GM08714 (cell line): Measurements from ENCODE around the gene OIP5.
"Not testable (repeated sequence)": the region's sequence is repeated elsewhere in the genome, so short reads cannot be mapped to it uniquely, and the experiment has no call there.

ENCODE experiments used
- H3K4me3 ChIP-seq: fragments of 200-500 bp; sonication (Bioruptor generic); 2 replicates; pipeline ENCODE4 v1.5.1; 2014; ENCODE audit warnings: mild to moderate bottlenecking, low read length, inconsistent platforms
- ZNF274 ChIP-seq: IDR thresholded peaks from 2 replicates; pipeline ENCODE4 v1.6.1; 2012; ENCODE audit warnings: mild to moderate bottlenecking, low read depth, low read length

OIP5 gene

GRCh38 chr15:41284427-41285177 lies 47.8 kb downstream of the OIP5 start:
- no peak for TF ChIP-seq ZNF274

GRCh38 chr15:41283653-41284426 lies 48.6 kb downstream of the OIP5 start:
- peak overlapping the region; percentile 99 for H3K4me3 ChIP-seq

More at GRCh38 chr15:41284427-41285177, 47.8 kb downstream of the OIP5 start:
- H3K4me3 ChIP-seq = peak overlapping the region; percentile 99

GRCh38 chr15:41282980-41283652 lies 49.3 kb downstream of the OIP5 start:
- H3K4me3 ChIP-seq = peak overlapping the region; percentile 52; the same call in 1 of the 2 replicates

More at GRCh38 chr15:41283653-41284426, 48.6 kb downstream of the OIP5 start:
- no peak for TF ChIP-seq ZNF274

- H3K4me3 ChIP-seq = not testable (repeated sequence)
These were observed 50.0 kb downstream of the OIP5 start for GRCh38 chr15:41282436-41282835.

- no peak for TF ChIP-seq ZNF274
- no peak overlapping the region for H3K4me3 ChIP-seq
These were observed 51.2 kb downstream of the OIP5 start for GRCh38 chr15:41281236-41281635.

GRCh38 chr15:41279535-41280283 lies 52.7 kb downstream of the OIP5 start:
- TF ChIP-seq ZNF274 = no peak
- no peak overlapping the region for H3K4me3 ChIP-seq

GRCh38 chr15:41278319-41278718 lies 54.1 kb downstream of the OIP5 start:
- no peak for TF ChIP-seq ZNF274
- no peak overlapping the region for H3K4me3 ChIP-seq

- TF ChIP-seq ZNF274 = no peak
- no peak overlapping the region for H3K4me3 ChIP-seq
These were observed 55.6 kb downstream of the OIP5 start for GRCh38 chr15:41276831-41277230.

- no peak for TF ChIP-seq ZNF274
These were observed 62.5 kb downstream of the OIP5 start for GRCh38 chr15:41269887-41270286.

GRCh38 chr15:41263891-41264351 lies 68.5 kb downstream of the OIP5 start:
- no peak overlapping the region for H3K4me3 ChIP-seq
- no peak for TF ChIP-seq ZNF274

More at GRCh38 chr15:41269887-41270286, 62.5 kb downstream of the OIP5 start:
- H3K4me3 ChIP-seq = no peak overlapping the region

- H3K4me3 ChIP-seq = no peak overlapping the region
- no peak for TF ChIP-seq ZNF274
These were observed 69.8 kb downstream of the OIP5 start for GRCh38 chr15:41262571-41262970.

GRCh38 chr15:41260924-41261323 lies 71.5 kb downstream of the OIP5 start:
- H3K4me3 ChIP-seq = not testable (repeated sequence)

GRCh38 chr15:41259546-41260189 lies 72.7 kb downstream of the OIP5 start:
- H3K4me3 ChIP-seq = no peak overlapping the region

More at GRCh38 chr15:41259546-41260189, 72.7 kb downstream of the OIP5 start:
- TF ChIP-seq ZNF274 = no peak
